Adrenal gland (tissue), 5 donors: ENCODE measurements around the gene DBX2.
"Not testable (repeated sequence)": the region's sequence is repeated elsewhere in the genome, so short reads cannot be mapped to it uniquely, and the experiment has no call there.

Source experiments
- POLR2A ChIP-seq, 2 donors: fragments of 450-650 bp; IDR thresholded peaks; one replicate each; pipeline ENCODE4 v1.6.1; 2017; ENCODE audit warnings: antibody characterized with exemption in 2 of 2, mild to moderate bottlenecking in 2 of 2, moderate library complexity in 1 of 2
- TF ChIP-seq, protein P1 (sequence below), 6 experiments: fragments of 450-650 bp in 4 of 6; fragments of 200-600 bp in 2 of 6; sonication (generic) in 1 of 6; IDR thresholded peaks; 1 replicate in 5 of 6; 2 replicates in 1 of 6; pipeline versions ENCODE4 v1.5.1 to v1.8.0; 2016 to 2021; ENCODE audit warnings: antibody characterized with exemption in 6 of 6, mild to moderate bottlenecking in 2 of 6, moderate library complexity in 1 of 6
- donor health status: DM: no; HTN: no; CAD: no.

DNA sequence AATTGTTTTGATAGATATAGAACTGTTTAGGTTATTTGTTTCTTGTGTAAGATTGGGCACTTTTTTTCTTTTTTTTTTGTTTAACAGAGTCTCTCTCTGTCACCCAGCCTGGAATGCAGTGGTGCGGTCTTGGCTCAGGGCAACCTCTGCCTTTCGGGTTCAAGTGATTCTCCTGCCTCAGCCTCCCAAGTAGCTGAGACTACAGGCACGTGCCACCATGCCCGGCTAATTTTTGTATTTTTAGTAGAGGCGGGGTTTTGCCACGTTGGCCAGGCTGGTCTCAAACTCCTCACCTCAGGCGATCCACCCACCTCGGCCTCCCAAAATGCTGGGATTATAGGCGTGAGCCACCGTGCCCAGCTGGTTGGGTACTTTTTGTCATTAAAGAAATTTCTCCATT, 66.0 kb downstream of the DBX2 start:
- TF ChIP-seq, protein P1, sequence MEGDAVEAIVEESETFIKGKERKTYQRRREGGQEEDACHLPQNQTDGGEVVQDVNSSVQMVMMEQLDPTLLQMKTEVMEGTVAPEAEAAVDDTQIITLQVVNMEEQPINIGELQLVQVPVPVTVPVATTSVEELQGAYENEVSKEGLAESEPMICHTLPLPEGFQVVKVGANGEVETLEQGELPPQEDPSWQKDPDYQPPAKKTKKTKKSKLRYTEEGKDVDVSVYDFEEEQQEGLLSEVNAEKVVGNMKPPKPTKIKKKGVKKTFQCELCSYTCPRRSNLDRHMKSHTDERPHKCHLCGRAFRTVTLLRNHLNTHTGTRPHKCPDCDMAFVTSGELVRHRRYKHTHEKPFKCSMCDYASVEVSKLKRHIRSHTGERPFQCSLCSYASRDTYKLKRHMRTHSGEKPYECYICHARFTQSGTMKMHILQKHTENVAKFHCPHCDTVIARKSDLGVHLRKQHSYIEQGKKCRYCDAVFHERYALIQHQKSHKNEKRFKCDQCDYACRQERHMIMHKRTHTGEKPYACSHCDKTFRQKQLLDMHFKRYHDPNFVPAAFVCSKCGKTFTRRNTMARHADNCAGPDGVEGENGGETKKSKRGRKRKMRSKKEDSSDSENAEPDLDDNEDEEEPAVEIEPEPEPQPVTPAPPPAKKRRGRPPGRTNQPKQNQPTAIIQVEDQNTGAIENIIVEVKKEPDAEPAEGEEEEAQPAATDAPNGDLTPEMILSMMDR (IDR thresholded peaks at IDR 0.05), result not testable (repeated sequence)
- TF ChIP-seq POLR2A (IDR thresholded peaks at IDR 0.05), result not testable (repeated sequence)
